Caco-2 (cell line): ENCODE data around the gene FOXL3. TPM values are rescaled to one million over a fixed set of nuclear protein-coding genes. Genes with fewer than 3 reads are reported as not detected.

Source experiments
- BruUV-seq: library from RNA; stranded (reverse); fragments of 400-500 nt; replicated peaks from 2 replicates; lab custom pipeline; 2021; lab: Mats Ljungman, UMichigan
- CTCF ChIA-PET: fragments of 300-600 bp; sonication (Branson Sonifier 250); formaldehyde crosslinking; loops from one replicate; lab custom pipeline; 2022; ENCODE audit warnings: antibody characterized with exemption; lab: Charles Lee
- POLR2A ChIA-PET: fragments of 300-600 bp; sonication (Branson Sonifier 250); formaldehyde crosslinking; loops from one replicate; lab custom pipeline; 2022; ENCODE audit warnings: antibody characterized with exemption; lab: Charles Lee
- DNase-seq, 2 experiments: peaks; one replicate each; pipeline versions ENCODE4 v3.0.0 to v3.0.0-alpha.2; 2020 to 2022
- H3K27me3 ChIP-seq: replicated peaks from 2 replicates; pipeline ENCODE4 v1.6.0; 2011; ENCODE audit warnings: low read length; ENCODE audit not compliant: control insufficient read depth, insufficient read depth
- H3K36me3 ChIP-seq: 2 replicates; pipeline ENCODE4 v1.5.1; 2011; ENCODE audit warnings: low read length; ENCODE audit not compliant: control insufficient read depth, insufficient read depth
- H3K4me1 ChIP-seq: fragments of 250-450 bp; sonication (Bioruptor Pico); 2 replicates; pipeline ENCODE4 v1.5.1; 2020; ENCODE audit warnings: mild to moderate bottlenecking
- H3K4me3 ChIP-seq: 2 replicates; pipeline ENCODE4 v1.5.1; 2011; ENCODE audit warnings: low read depth, mild to moderate bottlenecking, control low read depth, low read length
- H3K9me3 ChIP-seq: fragments of 250-450 bp; sonication (Bioruptor Pico); 2 replicates; pipeline ENCODE4 v1.5.1; 2020; ENCODE audit warnings: mild to moderate bottlenecking, moderate library complexity
- H3K27ac Mint-ChIP-seq: one replicate; pipeline ENCODE4 v1.8.0; 2022; ENCODE audit warnings: mixed read lengths; ENCODE audit not compliant: unreplicated experiment
- H3K27me3 Mint-ChIP-seq: one replicate; pipeline ENCODE4 v1.8.0; 2022; ENCODE audit warnings: mixed read lengths; ENCODE audit not compliant: insufficient read depth, unreplicated experiment
- H3K36me3 Mint-ChIP-seq: one replicate; pipeline ENCODE4 v1.8.0; 2022; ENCODE audit warnings: mild to moderate bottlenecking, mixed read lengths; ENCODE audit not compliant: insufficient read depth, unreplicated experiment
- H3K4me1 Mint-ChIP-seq: one replicate; pipeline ENCODE4 v1.8.0; 2022; ENCODE audit warnings: low read depth, mixed read lengths; ENCODE audit not compliant: unreplicated experiment
- H3K4me3 Mint-ChIP-seq: one replicate; pipeline ENCODE4 v1.8.0; 2022; ENCODE audit warnings: mild to moderate bottlenecking, moderate library complexity, mixed read lengths; ENCODE audit not compliant: unreplicated experiment
- H3K9me3 Mint-ChIP-seq: one replicate; pipeline ENCODE4 v1.8.0; 2022; ENCODE audit warnings: mixed read lengths; ENCODE audit not compliant: unreplicated experiment
- CTCF ChIP-seq, 2 experiments: fragments of 200-600 bp in 1 of 2; IDR thresholded peaks; 1 replicate in 1 of 2; 2 replicates in 1 of 2; pipeline versions ENCODE4 v1.5.1 to v1.8.0; 2011 to 2022; ENCODE audit warnings: antibody characterized with exemption in 1 of 2, control low read depth in 1 of 2, inconsistent platforms in 1 of 2, low read depth in 1 of 2, low read length in 1 of 2, mild to moderate bottlenecking in 1 of 2, moderate library complexity in 1 of 2; ENCODE audit not compliant: insufficient read depth in 1 of 2, severe bottlenecking in 1 of 2, unreplicated experiment in 1 of 2
- intact Hi-C: fragments of 100-400 bp; cut with micrococcal nuclease; formaldehyde crosslinking; loops from one replicate; pipeline ENCODE4 v1.10.0; 2022; ENCODE audit not compliant: unreplicated experiment
- total RNA-seq: library from RNA; stranded (reverse); gene quantifications from 2 replicates; pipeline ENCODE4 v1.2.3, GENCODE V29; 2022

FOXL3 gene
- total RNA-seq, 1 experiment from 2014 or later, result not detected

- H3K9me3 ChIP-seq, result 0 out of 2 replicates have a peak, but pooled peaks cover 4% of the 10 kb centered on the region
- no peaks in the 10 kb centered on the region for H3K9me3 Mint-ChIP-seq
- CTCF ChIA-PET, result interaction anchor here (0.5 to 1.4 kb wide), 16 partner anchors 9 to 551 kb away, joined by 3 to 12 read pairs (median 3); no protein-coding TSS in a partner anchor
- no peaks in the 10 kb centered on the region for H3K36me3 ChIP-seq
- peaks cover 50% of the 10 kb centered on the region for H3K4me1 Mint-ChIP-seq
- H3K27me3 ChIP-seq, result no peaks in the 10 kb centered on the region
- peak; percentile 81 to 93 for TF ChIP-seq CTCF (IDR thresholded peaks at IDR 0.05; ENCODE audit: insufficient read depth in 1 of 2, low read depth in 1 of 2, low read length in 1 of 2, severe bottlenecking in 1 of 2, unreplicated experiment in 1 of 2)
- intact Hi-C loops, result loop anchor here (2.0 to 10.0 kb wide), 4 partner anchors 313 to 551 kb away; partner anchors contain the start of genes DNAAF5 and PRKAR1B
- H3K4me1 ChIP-seq, result peaks cover 62% of the 10 kb centered on the region
- BruUV-seq, result no TSS peak
- H3K27me3 Mint-ChIP-seq, result no peaks in the 10 kb centered on the region
- no peaks in the 10 kb centered on the region for H3K36me3 Mint-ChIP-seq
- peak overlapping the region; percentile 29 for H3K4me3 Mint-ChIP-seq
- DNase-seq, result peak; percentile 77 to 96
- POLR2A ChIA-PET, result interaction anchor here (0.7 to 1.2 kb wide), 2 partner anchors 11 to 113 kb away, joined by 3 read pairs; no protein-coding TSS in a partner anchor
- H3K4me3 ChIP-seq, result no peak overlapping the region
- H3K27ac Mint-ChIP-seq, result no peak overlapping the region
These were observed 32.2 kb downstream of the FOXL3 start for GRCh38 chr7:322111-322671.

GRCh38 chr7:322708-323111, 32.7 kb downstream of the FOXL3 start:
- H3K9me3 ChIP-seq, result 0 out of 2 replicates have a peak, but pooled peaks cover 2% of the 10 kb centered on the region
- H3K27ac Mint-ChIP-seq, result no peak overlapping the region
- H3K36me3 ChIP-seq, result no peaks in the 10 kb centered on the region
- no peak for DNase-seq
- TF ChIP-seq CTCF (IDR thresholded peaks at IDR 0.05; ENCODE audit: insufficient read depth in 1 of 2, low read depth in 1 of 2, low read length in 1 of 2, severe bottlenecking in 1 of 2, unreplicated experiment in 1 of 2), result no peak
- POLR2A ChIA-PET, result interaction anchor here (1.2 kb wide), 1 partner anchor 112 kb away, joined by 3 read pairs; no protein-coding TSS in a partner anchor
- H3K4me1 Mint-ChIP-seq, result peaks cover 50% of the 10 kb centered on the region
- no peak overlapping the region for H3K4me3 Mint-ChIP-seq
- CTCF ChIA-PET, result interaction anchor here (0.6 to 1.4 kb wide), 9 partner anchors 9 to 447 kb away, joined by 3 to 12 read pairs (median 3); no protein-coding TSS in a partner anchor
- no peaks in the 10 kb centered on the region for H3K9me3 Mint-ChIP-seq
- H3K27me3 Mint-ChIP-seq, result no peaks in the 10 kb centered on the region
- no peaks in the 10 kb centered on the region for H3K27me3 ChIP-seq
- H3K4me1 ChIP-seq, result peaks cover 62% of the 10 kb centered on the region
- BruUV-seq, result no TSS peak
- H3K4me3 ChIP-seq, result no peak overlapping the region
- intact Hi-C loops, result loop anchor here (2.0 to 10.0 kb wide), 4 partner anchors 312 to 550 kb away; partner anchors contain the start of genes DNAAF5 and PRKAR1B
- no peaks in the 10 kb centered on the region for H3K36me3 Mint-ChIP-seq

DNA sequence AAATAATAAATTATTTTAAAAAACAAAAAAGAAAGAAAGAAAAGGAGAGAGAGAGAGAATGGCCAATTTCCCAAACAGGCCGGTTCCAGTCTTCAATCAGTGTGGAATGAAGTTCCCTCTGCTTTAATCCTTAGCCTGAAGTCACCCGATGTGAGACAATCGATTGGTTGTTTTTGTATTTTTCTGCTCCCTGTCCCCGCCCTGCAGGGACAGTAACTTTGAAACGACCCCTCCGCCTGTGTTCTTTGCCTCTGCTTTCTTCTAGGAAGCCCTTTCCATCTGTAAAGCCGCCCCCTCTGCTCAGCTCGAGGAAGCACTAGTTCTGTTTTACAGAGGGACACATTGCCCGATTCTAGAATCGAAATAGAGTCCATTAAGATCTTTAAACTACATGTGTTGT, 33.4 kb downstream of the FOXL3 start:
- no peak for TF ChIP-seq CTCF (IDR thresholded peaks at IDR 0.05; ENCODE audit: insufficient read depth in 1 of 2, low read depth in 1 of 2, low read length in 1 of 2, severe bottlenecking in 1 of 2, unreplicated experiment in 1 of 2)
- H3K27me3 Mint-ChIP-seq, result no peaks in the 10 kb centered on the region
- H3K27ac Mint-ChIP-seq, result no peak overlapping the region
- H3K4me1 ChIP-seq, result peaks cover 57% of the 10 kb centered on the region
- ChIA-PET POLR2A (no interaction called here), CTCF (no interaction called here)
- no peak overlapping the region for H3K4me3 Mint-ChIP-seq
- no peaks in the 10 kb centered on the region for H3K9me3 Mint-ChIP-seq
- H3K9me3 ChIP-seq, result no peaks in the 10 kb centered on the region
- no peaks in the 10 kb centered on the region for H3K27me3 ChIP-seq
- no TSS peak for BruUV-seq
- H3K36me3 Mint-ChIP-seq, result no peaks in the 10 kb centered on the region
- H3K4me1 Mint-ChIP-seq, result peaks cover 49% of the 10 kb centered on the region
- H3K36me3 ChIP-seq, result no peaks in the 10 kb centered on the region
- intact Hi-C loops, result loop anchor here (2.0 to 10.0 kb wide), 4 partner anchors 311 to 549 kb away; partner anchors contain the start of genes DNAAF5 and PRKAR1B
- H3K4me3 ChIP-seq, result no peak overlapping the region
- peak in 1 of 2 experiments; percentile 27 for DNase-seq
